Keratinocyte (primary cell): ENCODE measurements around the gene CFP. TPM values are rescaled to one million over a fixed set of nuclear protein-coding genes. Genes with fewer than 3 reads are reported as not detected.

Source experiments
- DNase-seq: peaks from one replicate; pipeline ENCODE4 v3.0.0-alpha.2; 2011; ENCODE audit warnings: low read depth, missing footprints, low spot score
- FAIRE-seq: peaks from 2 replicates; lab custom pipeline; 2011; peaks lifted over from hg19 to GRCh38; lab: Jason Lieb, UNC
- H2AFZ ChIP-seq: 2 replicates; pipeline ENCODE4 v1.6.0; 2012; ENCODE audit warnings: low read length, control low read depth, inconsistent platforms; ENCODE audit not compliant: control insufficient read depth
- H3K27ac ChIP-seq: 2 replicates; pipeline ENCODE4 v1.5.1; 2011; ENCODE audit warnings: low read length; ENCODE audit not compliant: control insufficient read depth, insufficient read depth
- H3K27me3 ChIP-seq: 3 replicates; pipeline ENCODE4 v1.6.0; 2011; ENCODE audit warnings: low read length; ENCODE audit not compliant: control insufficient read depth, insufficient read depth; ENCODE audit errors: extremely low read depth
- H3K36me3 ChIP-seq, 2 experiments: 2 replicates in 1 of 2; 3 replicates in 1 of 2; pipeline ENCODE4 v1.5.1; 2011; ENCODE audit warnings: low read length in 2 of 2, mild to moderate bottlenecking in 1 of 2; ENCODE audit not compliant: control insufficient read depth in 2 of 2, insufficient read depth in 2 of 2; ENCODE audit errors: extremely low read depth in 1 of 2
- H3K4me1 ChIP-seq: 3 replicates; pipeline ENCODE4 v1.5.1; 2011; ENCODE audit warnings: low read length; ENCODE audit not compliant: control insufficient read depth, insufficient read depth; ENCODE audit errors: extremely low read depth
- H3K4me2 ChIP-seq: 3 replicates; pipeline ENCODE4 v1.6.0; 2011; ENCODE audit warnings: low read depth, low read length; ENCODE audit not compliant: control insufficient read depth, insufficient read depth; ENCODE audit errors: extremely low read depth
- H3K4me3 ChIP-seq, 3 experiments: fragments of 200-600 bp in 1 of 3; sonication (generic) in 1 of 3; 2 replicates in 2 of 3; 3 replicates in 1 of 3; pipeline ENCODE4 v1.5.1; 2011 to 2016; ENCODE audit warnings: low read length in 3 of 3, mild to moderate bottlenecking in 3 of 3, control low read depth in 2 of 3, inconsistent platforms in 1 of 3, low read depth in 1 of 3, mixed read lengths in 1 of 3, mixed run types in 1 of 3, moderate library complexity in 1 of 3; ENCODE audit not compliant: control insufficient read depth in 2 of 3, insufficient read depth in 2 of 3; ENCODE audit errors: extremely low read depth in 1 of 3
- H3K79me2 ChIP-seq: 2 replicates; pipeline ENCODE4 v1.6.0; 2012; ENCODE audit warnings: low read length; ENCODE audit not compliant: control insufficient read depth, insufficient read depth
- H3K9ac ChIP-seq: 3 replicates; pipeline ENCODE4 v1.6.0; 2011; ENCODE audit warnings: low read length; ENCODE audit not compliant: control insufficient read depth, insufficient read depth; ENCODE audit errors: extremely low read depth
- H3K9me1 ChIP-seq: 3 replicates; pipeline ENCODE4 v1.6.0; 2011; ENCODE audit warnings: low read length; ENCODE audit not compliant: control insufficient read depth, insufficient read depth; ENCODE audit errors: extremely low read depth
- H3K9me3 ChIP-seq: 2 replicates; pipeline ENCODE4 v1.5.1; 2012; ENCODE audit warnings: low read depth, low read length; ENCODE audit not compliant: control insufficient read depth
- H4K20me1 ChIP-seq: 3 replicates; pipeline ENCODE4 v1.6.0; 2011; ENCODE audit warnings: low read length; ENCODE audit not compliant: control insufficient read depth, insufficient read depth; ENCODE audit errors: extremely low read depth
- CTCF ChIP-seq, 3 experiments: IDR thresholded peaks in 1 of 3; conservative IDR thresholded peaks in 1 of 3; optimal IDR thresholded peaks in 1 of 3; 2 replicates in 2 of 3; 3 replicates in 1 of 3; pipeline versions ENCODE3 to v1.5.1; 2011; ENCODE audit warnings: low read length in 3 of 3, mild to moderate bottlenecking in 3 of 3, moderate library complexity in 2 of 3, control low read depth in 1 of 3, inconsistent platforms in 1 of 3; ENCODE audit not compliant: insufficient read depth in 2 of 3; ENCODE audit errors: extremely low read depth in 1 of 3
- EZH2 ChIP-seq: IDR thresholded peaks from one replicate; pipeline ENCODE4 v1.6.1; 2012; ENCODE audit warnings: inconsistent platforms, mild to moderate bottlenecking, low read length, moderate library complexity
- dilution Hi-C: fragments of 300-500 bp; cut with MboI; formaldehyde crosslinking; loops from one replicate; pipeline ENCODE4 v1.7.0; 2020; ENCODE audit warnings: low sequenced_read_pairs; ENCODE audit not compliant: extremely low pct_ligation_motif_present
- polyA plus RNA-seq, 5 experiments: library from polyadenylated mRNA; depleted of rRNA in 3 of 5; stranded (reverse) in 3 of 5; stranded (forward) in 1 of 5; unstranded in 1 of 5; fragments of >200 nt; gene quantifications; 1 replicate in 1 of 5; 2 replicates in 3 of 5; 3 replicates in 1 of 5; pipeline versions ENCODE4 v1.2.1 to v1.2.3, GENCODE V29; 2011 to 2012; ENCODE audit warnings: missing spikeins in 2 of 5, low read depth in 1 of 5, low replicate concordance in 1 of 5

The CFP gene
- polyA plus RNA-seq, 1 donor (not counting 4 experiments of a cell fraction or from before 2014, with no cell fraction given) = 0.04 TPM

- H3K9me3 ChIP-seq = no peaks in the 10 kb centered on the region
- FAIRE-seq = no peak
These were observed 33.5 kb downstream of the CFP start for GRCh38 chrX:47596256-47596655.

DNA sequence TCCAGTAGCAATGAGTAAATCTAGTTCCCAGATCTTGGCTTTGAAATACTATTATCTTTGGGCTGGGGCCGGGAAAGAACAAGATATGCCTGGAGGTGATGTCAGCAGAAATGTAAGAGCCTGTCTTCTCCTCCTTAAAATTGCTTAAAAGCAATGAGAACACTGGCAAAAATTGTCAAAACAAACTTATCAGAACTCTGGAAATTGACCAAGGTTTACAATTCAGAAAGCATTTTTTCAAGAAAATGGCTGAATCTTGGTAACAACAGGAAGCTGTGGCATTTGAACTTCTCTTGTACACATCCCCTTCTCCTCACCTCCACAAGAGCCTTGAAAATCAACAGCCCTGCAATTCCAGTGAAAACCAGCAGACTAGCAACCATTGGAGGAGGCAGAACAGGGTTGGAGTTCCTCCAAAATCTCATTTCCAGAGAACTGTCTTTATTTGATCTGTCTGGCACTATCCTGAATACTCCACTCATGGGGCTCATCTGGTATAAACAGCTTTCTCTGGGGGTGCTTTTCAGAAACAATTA is 33.9 kb downstream of the CFP start:
- DNase-seq (no peak), FAIRE-seq (no peak)
- Histone ChIP-seq H3K36me3 (no peaks in the 10 kb centered on the region), H3K79me2 (no peaks in the 10 kb centered on the region), H3K27me3 (no peaks in the 10 kb centered on the region), H3K4me3 (no peak overlapping the region), H3K9me1 (no peaks in the 10 kb centered on the region), H3K4me1 (peaks cover 6% of the 10 kb centered on the region), H4K20me1 (no peaks in the 10 kb centered on the region), H3K4me2 (no peak overlapping the region), H3K9ac (no peak overlapping the region), H3K9me3 (no peaks in the 10 kb centered on the region), H3K27ac (no peak overlapping the region), H2AFZ (peak overlapping the region; percentile 51)
- dilution Hi-C loops = no loop called here
- TF ChIP-seq EZH2 (no peak), CTCF (optimal IDR thresholded peaks at IDR 0.05 in 1 of 3, IDR thresholded peaks at IDR 0.05 in 1 of 3, conservative IDR thresholded peaks at IDR 0.05 in 1 of 3; ENCODE audit: extremely low read depth in 1 of 3, insufficient read depth in 2 of 3, low read length in 3 of 3) (no peak)

More at GRCh38 chrX:47596256-47596655, 33.5 kb downstream of the CFP start:
- H3K79me2 ChIP-seq = no peaks in the 10 kb centered on the region
- H3K9me1 ChIP-seq = no peaks in the 10 kb centered on the region
- H2AFZ ChIP-seq = peak overlapping the region; percentile 51
- H3K4me2 ChIP-seq = no peak overlapping the region
- no peak overlapping the region for H3K27ac ChIP-seq
- TF ChIP-seq CTCF (optimal IDR thresholded peaks at IDR 0.05 in 1 of 3, IDR thresholded peaks at IDR 0.05 in 1 of 3, conservative IDR thresholded peaks at IDR 0.05 in 1 of 3; ENCODE audit: extremely low read depth in 1 of 3, insufficient read depth in 2 of 3, low read length in 3 of 3) (no peak), EZH2 (no peak)
- peaks cover 6% of the 10 kb centered on the region for H3K4me1 ChIP-seq
- DNase-seq = no peak
- H3K9ac ChIP-seq = no peak overlapping the region
- dilution Hi-C loops = no loop called here
- no peaks in the 10 kb centered on the region for H3K36me3 ChIP-seq
- H3K27me3 ChIP-seq = no peaks in the 10 kb centered on the region
- H4K20me1 ChIP-seq = no peaks in the 10 kb centered on the region
- H3K4me3 ChIP-seq = no peak overlapping the region
